ENCODE measurements around the gene PRDM12.
A peak's percentile ranks its signal among the peaks of the same experiment; 100 is the strongest.

Gene PRDM12

DNA sequence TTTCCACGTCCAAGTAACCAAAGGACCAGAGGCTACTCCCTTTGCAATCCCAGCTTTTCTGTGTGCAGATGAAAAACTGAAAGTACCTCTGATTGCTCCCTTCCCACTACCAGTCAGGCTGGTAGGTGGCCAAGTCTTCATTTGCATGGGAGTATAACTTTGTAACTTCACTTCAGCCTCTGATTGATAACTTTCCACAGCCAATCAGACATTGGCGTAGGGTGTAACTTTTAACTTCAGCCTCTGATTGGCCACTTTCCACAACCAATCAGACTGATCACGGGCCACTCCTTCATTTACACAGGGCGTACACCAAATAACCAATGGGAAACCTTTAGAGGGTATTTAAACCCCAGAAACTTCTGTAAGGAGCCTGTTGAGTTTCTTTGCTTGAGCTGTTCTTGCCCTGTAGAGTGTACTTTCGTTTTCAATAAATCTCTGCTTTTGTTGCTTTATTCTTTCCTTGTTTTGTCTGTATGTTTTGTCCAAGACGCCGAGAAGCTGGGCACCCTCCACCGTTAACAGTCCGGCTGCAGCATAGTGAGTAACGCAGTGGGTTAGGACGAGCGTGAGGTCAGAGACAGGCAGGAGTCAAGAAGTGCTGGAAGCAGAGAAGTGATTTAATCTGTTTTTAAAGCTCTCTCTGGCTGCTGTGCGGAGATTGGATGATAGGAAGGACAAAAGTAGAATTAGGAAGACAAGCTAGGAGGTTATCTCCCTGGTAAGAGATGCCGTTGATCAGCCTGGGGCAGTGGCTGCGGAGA lies 25.7 kb downstream of the PRDM12 start:
- DNase-seq (ENCODE audit: low spot score), result peak; percentile 69

DNA sequence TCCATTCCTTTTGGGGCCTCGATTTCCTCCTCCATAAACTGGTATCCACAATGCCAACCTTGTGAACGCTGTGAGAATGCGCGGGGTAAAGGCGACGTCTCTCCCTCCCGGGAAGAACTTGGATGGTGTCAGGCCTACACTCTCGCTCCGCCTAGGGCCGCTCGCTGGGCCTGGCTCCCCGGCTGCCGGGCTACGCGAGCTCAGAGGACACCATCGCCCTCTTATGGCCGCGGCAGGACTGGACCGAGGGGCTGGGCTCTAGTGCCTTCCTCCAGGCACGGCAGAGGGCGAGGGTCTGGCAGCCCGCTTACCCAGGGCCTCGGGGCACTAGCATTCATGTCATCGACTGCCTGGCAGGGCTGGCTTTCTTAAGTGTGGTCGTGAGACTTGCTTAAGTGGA lies 27.9 kb downstream of the PRDM12 start:
- DNase-seq (ENCODE audit: low spot score), result no peak

GRCh38 chr9:130693101-130693425 lies 28.7 kb downstream of the PRDM12 start:
- no peak for DNase-seq (ENCODE audit: low spot score)

DNA sequence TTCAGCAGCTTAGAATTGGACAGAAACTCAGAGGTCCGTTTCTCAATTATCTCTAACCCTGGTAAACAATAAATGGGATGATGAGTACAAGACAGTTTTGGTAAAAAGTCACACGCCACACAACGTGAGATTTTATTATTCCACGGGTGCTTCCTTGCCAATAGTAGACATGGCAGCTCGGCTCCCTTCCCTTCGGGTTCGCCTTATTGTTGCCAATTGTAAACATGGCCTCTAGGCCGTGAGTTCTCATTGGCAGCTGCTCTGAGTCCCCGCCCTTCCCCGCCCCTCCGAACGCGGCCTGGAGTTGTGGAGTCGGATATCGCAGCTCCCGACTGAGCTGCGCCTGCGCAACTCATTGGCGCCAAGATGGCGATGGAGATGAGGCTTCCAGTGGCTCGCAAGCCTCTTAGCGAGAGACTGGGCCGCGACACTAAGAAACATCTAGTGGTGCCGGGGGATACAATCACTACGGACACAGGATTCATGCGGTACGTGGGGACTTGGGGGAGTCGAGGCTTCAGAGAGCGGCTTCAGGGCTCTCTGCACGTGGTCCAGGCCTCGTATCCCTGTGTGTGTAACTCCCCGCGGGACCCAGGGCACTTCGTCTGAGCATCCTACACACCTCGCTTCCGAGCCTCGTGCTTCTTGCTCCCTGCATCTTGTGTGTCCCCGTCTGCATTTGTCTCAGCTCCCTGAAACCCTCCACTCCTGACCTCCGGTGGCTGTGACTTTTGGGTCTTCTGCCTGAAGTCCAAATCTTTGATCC lies 29.2 kb downstream of the PRDM12 start, which contains the start of gene EXOSC2:
TSS of gene EXOSC2 (plus strand) at position 355 of the 766 bp plus-strand sequence. CDS start at position 367, 12 bp downstream.
- peak; percentile 99 for DNase-seq (ENCODE audit: low spot score)

DNA sequence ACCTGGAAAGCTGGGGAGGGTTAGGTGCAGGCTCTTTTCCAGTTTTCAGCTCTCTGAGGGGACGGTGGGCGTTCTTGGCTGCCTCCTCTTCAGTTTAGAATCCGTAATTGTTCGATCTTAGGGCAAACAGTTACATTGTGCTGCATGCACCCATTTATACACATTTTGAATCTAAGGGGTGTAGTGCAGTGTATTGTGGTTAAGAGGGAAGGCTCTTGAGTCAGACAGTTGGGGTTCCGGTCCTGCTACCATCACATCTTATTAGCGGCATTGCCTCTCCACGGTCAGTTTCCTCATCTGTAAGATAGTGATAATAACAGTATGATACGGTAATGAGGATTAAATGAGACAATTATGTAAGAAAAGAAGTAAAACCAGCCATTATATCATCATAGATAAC lies 29.8 kb downstream of the PRDM12 start:
- DNase-seq (ENCODE audit: low spot score), result no peak

- no peak for DNase-seq (ENCODE audit: low spot score)
Measured at GRCh38 chr9:130696139-130696650, 31.8 kb downstream of the PRDM12 start.

DNA sequence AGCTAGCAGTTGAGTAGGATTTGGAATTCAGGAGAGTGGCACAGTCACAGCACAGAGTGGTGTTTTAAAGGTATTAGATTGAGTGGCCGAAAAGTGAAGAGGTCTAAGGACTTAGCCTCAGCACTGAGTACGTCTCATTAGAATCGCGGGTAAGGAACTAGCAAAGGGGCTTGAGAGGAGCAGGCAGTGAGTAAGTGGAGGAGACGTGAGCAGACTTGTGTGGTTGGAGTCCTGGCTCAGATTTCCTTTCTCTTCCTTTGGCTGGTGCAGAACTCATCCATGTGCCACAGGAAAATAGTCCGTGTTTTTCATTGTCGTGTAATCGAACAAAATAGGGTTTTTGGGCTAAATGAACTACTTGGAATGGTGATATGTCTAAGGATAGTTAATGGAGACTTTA lies 32.6 kb downstream of the PRDM12 start:
- DNase-seq (ENCODE audit: low spot score), result no peak

- no peak for DNase-seq (ENCODE audit: low spot score)
Measured at GRCh38 chr9:130698514-130698913, 34.1 kb downstream of the PRDM12 start.

DNA sequence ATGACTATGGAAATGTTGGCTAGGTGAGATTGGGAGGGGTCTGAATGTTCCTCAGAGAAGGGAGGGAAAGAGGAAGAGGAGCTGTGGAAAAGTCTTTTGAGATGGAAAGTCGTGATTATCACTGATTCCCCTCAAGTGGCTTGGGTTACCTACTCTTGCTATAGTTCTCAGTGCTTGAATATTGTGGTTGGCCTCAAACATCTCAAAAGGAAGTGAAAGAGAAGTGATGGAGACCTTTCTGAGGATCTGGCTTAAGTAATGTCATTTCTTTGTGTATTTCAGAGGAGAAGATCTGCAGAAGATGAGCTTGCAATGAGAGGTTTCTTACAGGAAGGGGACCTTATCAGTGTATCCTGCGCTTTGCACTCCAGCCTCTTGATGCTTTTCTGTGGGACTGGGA lies 34.7 kb downstream of the PRDM12 start:
- no peak for DNase-seq (ENCODE audit: low spot score)

DNA sequence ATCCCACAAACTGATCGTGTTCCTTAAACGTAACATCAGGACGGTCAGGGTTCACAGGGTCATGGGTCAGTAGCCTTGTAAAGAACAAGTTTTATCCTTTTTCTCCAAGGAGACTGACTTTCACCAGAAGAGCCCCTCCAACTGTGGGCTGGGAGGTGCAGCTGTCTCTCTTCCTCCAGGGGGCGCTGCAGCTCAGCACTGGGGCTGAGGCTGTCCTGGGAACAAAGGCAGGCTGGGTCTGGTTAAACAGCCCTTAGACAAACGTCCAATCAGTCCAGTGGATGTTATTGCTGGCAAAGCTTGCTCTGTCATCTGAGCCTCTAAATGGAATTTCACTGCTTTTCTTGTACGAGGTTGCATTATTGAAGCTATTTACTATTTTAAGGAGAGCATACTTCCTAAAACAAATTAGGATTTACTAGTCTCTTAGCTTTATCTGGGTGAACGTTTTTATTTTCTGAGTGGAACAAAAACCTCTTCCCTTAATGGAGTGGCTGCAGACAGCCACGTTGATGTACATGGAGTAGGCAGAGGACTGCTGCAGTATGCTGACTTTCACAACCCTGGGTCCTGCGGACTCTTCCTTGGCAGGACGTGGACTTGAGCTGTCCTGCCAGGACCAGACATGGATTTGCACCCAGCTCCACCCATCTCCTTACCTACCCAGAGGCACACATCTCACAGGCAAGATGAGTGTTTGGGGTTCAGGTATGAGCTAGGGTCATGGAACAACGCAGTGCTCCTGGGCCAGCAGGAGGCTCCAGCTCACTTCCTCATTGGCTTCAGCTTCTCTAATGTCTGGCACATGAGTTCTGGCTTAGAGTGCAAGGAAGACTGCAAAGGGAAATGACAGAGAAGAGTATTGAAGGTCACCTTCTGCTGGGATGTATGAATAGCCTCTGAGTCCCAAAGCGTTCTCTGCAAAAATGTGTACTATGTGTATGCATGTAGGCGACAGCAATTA lies 36.9 kb downstream of the PRDM12 start:
- peak; percentile 79 for DNase-seq (ENCODE audit: low spot score)

- no peak for DNase-seq (ENCODE audit: low spot score)
Measured at GRCh38 chr9:130703501-130703900, 39.1 kb downstream of the PRDM12 start.

- no peak for DNase-seq (ENCODE audit: low spot score)
Measured at GRCh38 chr9:130707225-130707976, 43.0 kb downstream of the PRDM12 start.

- DNase-seq (ENCODE audit: low spot score), result no peak
Measured at GRCh38 chr9:130710822-130711352, 46.5 kb downstream of the PRDM12 start.

- no peak for DNase-seq (ENCODE audit: low spot score)
Measured at GRCh38 chr9:130711469-130711868, 47.1 kb downstream of the PRDM12 start.

- peak; percentile 98 for DNase-seq (ENCODE audit: low spot score)
Measured at GRCh38 chr9:130712564-130713285, 48.3 kb downstream of the PRDM12 start.

DNA sequence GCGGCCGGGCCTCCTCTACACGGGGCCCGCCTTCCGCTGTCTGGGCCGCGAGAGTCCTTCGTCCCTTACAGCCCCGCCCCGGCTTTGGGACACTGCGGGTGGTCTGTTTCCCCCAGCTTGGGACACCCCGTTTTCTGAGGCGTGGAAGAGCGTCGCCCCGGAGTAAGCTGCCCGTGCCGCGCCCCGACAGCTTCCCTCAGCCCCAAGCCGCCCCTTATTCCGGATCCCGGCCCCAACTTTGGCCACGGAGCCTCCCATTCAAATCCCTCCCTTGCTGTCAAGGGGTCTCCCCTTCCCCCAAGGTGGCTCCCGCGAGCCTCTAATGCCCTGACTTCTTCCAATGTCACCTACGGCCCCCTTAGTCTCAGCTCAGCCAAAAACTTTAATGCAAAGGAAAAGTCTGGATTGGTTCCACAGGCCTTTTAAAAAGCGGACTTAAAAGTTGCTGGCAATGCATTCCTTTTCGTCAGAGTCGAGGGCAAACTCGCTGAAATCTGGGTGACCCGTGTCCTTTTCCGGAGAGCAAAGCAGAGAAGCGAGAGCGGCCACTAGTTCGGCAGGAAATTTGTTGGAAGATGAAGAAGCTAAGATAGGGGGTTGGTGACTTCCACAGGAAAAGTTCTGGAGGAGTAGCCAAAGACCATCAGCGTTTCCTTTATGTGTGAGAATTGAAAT lies 49.0 kb downstream of the PRDM12 start:
- no peak for DNase-seq (ENCODE audit: low spot score)

DNA sequence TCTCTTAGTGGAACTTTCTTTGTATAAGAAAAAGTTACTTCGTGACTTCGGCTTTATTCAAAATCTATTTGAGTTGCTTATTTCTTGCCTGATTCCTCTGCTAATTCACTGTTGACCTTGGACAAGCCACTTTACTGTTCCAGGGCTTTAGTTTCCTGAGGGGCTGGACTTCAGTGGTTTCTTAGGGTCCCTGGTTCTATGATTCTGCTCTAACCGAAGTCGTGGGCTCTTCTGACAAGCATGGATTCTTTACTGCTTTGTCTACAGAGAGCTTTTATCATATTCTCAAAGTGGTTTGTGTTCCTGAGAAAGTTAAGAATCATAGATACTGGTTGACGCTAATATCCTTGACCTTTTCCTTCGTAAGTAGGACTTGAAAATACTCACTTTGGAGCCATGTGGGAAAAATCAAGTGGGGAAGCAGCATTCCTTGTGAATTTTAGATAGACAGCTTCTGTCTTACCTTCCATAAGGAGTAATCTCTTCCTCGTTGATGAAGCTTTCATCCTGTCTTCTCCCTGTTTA lies 50.3 kb downstream of the PRDM12 start:
- DNase-seq (ENCODE audit: low spot score), result no peak

- DNase-seq (ENCODE audit: low spot score), result no peak
Measured at GRCh38 chr9:130715270-130715669, 50.9 kb downstream of the PRDM12 start.

- DNase-seq (ENCODE audit: low spot score), result no peak
Measured at GRCh38 chr9:130718562-130718961, 54.2 kb downstream of the PRDM12 start.

GRCh38 chr9:130720762-130721161 lies 56.4 kb downstream of the PRDM12 start:
- no peak for DNase-seq (ENCODE audit: low spot score)
